Gastrocnemius medialis (tissue), 4 donors: ENCODE measurements around the gene ESYT1. TPM values are rescaled to one million over a fixed set of nuclear protein-coding genes. Genes with fewer than 3 reads are reported as not detected.

Source experiments
- ATAC-seq, 2 donors: fragments of 150-250 bp; one replicate each; pipeline ENCODE4 v1.9.1; 2016
- DNase-seq, 2 donors: peaks; one replicate each; pipeline ENCODE4 v3.0.0-alpha.2; 2019
- H3K27ac ChIP-seq, 4 donors: fragments of 200-600 bp; sonication (generic); 1 replicate in 1 of 4; 2 replicates in 3 of 4; pipeline ENCODE4 v1.5.1; 2016 to 2018; ENCODE audit warnings: mild to moderate bottlenecking in 2 of 4, moderate library complexity in 1 of 4
- H3K27me3 ChIP-seq, 3 donors: fragments of 200-600 bp; sonication (generic) in 2 of 3; 1 replicate in 1 of 3; 2 replicates in 2 of 3; pipeline versions ENCODE4 v1.5.1 to v1.6.0; 2016 to 2019; ENCODE audit warnings: mild to moderate bottlenecking in 1 of 3, moderate library complexity in 1 of 3
- H3K36me3 ChIP-seq, 2 donors: fragments of 200-600 bp; sonication (generic) in 1 of 2; one replicate each; pipeline ENCODE4 v1.5.1; 2017 to 2018
- H3K4me1 ChIP-seq, 2 donors: fragments of 200-600 bp; sonication (generic) in 1 of 2; one replicate each; pipeline ENCODE4 v1.5.1; 2016 to 2017; ENCODE audit warnings: mild to moderate bottlenecking in 2 of 2
- H3K4me3 ChIP-seq, 4 donors: fragments of 200-600 bp; sonication (generic) in 3 of 4; 1 replicate in 1 of 4; 2 replicates in 3 of 4; pipeline ENCODE4 v1.5.1; 2016 to 2019; ENCODE audit warnings: mild to moderate bottlenecking in 2 of 4
- H3K9me3 ChIP-seq, 3 donors: fragments of 200-600 bp; sonication (generic) in 2 of 3; 1 replicate in 1 of 3; 2 replicates in 2 of 3; pipeline ENCODE4 v1.5.1; 2016 to 2019
- POLR2A ChIP-seq, 2 donors: fragments of 450-650 bp; IDR thresholded peaks; one replicate each; pipeline ENCODE4 v1.6.1; 2017; ENCODE audit warnings: antibody characterized with exemption in 2 of 2, mild to moderate bottlenecking in 2 of 2, moderate library complexity in 2 of 2
- in situ Hi-C, 4 donors: fragments of 200-750 bp; cut with MboI; loops; one replicate each; pipeline versions ENCODE4 v1.15.0 to v1.8.0; 2017; ENCODE audit warnings: low sequenced_read_pairs in 4 of 4
- intact Hi-C: fragments of 100-400 bp; cut with DNase I; formaldehyde crosslinking; loops from one replicate; pipeline ENCODE4 v1.15.1; 2023; ENCODE audit warnings: low total_unique reads
- total RNA-seq, 4 donors: library from RNA; depleted of rRNA; stranded (reverse); fragments of >200 nt; gene quantifications; one replicate each; pipeline versions ENCODE4 v1.1.0 to v1.2.3, GENCODE V29; 2016
- TF ChIP-seq, protein P1 (sequence below), 5 experiments: fragments of 450-650 bp in 3 of 5; fragments of 200-600 bp in 2 of 5; sonication (generic) in 2 of 5; IDR thresholded peaks in 4 of 5; conservative IDR thresholded peaks in 1 of 5; 1 replicate in 4 of 5; 2 replicates in 1 of 5; pipeline ENCODE4 v1.5.1; 2016 to 2019; ENCODE audit warnings: antibody characterized with exemption in 5 of 5, mild to moderate bottlenecking in 3 of 5, moderate library complexity in 3 of 5

The ESYT1 gene
- total RNA-seq, 4 donors from 2014 or later = 45.9 to 77.7 (median 62.1) TPM

DNA sequence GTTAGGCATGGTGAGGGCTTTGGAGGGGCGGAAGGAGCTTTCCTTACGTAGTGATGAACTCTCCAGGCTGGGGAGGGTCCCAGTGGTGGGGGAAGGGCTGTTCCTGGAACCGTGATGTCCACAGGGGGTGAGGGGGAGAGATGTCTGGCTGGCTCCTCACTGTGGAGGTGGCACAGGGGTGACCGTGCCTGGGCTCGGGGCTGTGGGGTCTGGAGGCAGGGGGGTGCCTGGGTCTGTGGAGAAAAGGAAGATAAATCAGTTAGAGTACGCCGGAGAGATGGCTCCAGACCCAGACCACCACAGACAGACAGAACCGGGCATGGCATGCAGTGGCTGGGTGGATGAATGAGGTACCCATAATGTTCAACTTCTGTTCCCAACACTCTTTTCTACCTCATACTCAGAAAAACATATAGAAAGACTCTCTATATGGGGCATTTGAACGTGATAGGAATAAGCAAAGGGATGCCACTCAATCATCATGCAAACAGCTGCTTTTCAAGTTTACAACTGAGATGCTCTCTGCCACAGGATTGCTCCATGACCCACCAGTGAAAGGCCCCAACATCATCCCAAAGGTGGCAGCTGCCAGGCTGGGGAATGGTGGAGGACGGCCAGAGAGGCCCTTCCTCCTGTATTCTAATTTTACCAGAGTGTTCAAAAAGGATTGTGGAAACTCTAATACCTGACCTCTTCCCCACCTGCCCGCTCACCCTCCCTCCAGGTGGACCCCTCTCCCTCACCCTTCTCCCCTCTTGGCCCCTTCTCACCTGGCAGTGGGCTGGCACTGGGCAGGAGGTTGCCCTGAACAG lies 35.7 kb downstream of the ESYT1 start:
- ATAC-seq (no peak), DNase-seq (no peak)
- intact Hi-C loops (no loop called here), in situ Hi-C loops (no loop called here)
- Histone ChIP-seq H3K36me3 (peaks cover 0 to 94% of the 10 kb centered on the region in 2 donors), H3K27me3 (no peaks in the 10 kb centered on the region), H3K27ac (peak overlapping the region in 1 of 4 donors; percentile 95), H3K4me1 (peaks cover 28 to 31% of the 10 kb centered on the region in 2 donors), H3K4me3 (no peak overlapping the region), H3K9me3 (no peaks in the 10 kb centered on the region)
- TF ChIP-seq, protein P1, sequence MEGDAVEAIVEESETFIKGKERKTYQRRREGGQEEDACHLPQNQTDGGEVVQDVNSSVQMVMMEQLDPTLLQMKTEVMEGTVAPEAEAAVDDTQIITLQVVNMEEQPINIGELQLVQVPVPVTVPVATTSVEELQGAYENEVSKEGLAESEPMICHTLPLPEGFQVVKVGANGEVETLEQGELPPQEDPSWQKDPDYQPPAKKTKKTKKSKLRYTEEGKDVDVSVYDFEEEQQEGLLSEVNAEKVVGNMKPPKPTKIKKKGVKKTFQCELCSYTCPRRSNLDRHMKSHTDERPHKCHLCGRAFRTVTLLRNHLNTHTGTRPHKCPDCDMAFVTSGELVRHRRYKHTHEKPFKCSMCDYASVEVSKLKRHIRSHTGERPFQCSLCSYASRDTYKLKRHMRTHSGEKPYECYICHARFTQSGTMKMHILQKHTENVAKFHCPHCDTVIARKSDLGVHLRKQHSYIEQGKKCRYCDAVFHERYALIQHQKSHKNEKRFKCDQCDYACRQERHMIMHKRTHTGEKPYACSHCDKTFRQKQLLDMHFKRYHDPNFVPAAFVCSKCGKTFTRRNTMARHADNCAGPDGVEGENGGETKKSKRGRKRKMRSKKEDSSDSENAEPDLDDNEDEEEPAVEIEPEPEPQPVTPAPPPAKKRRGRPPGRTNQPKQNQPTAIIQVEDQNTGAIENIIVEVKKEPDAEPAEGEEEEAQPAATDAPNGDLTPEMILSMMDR (IDR thresholded peaks at IDR 0.05 in 4 of 5, conservative IDR thresholded peaks at IDR 0.05 in 1 of 5) = no peak
- TF ChIP-seq POLR2A (IDR thresholded peaks at IDR 0.05) = no peak

- Histone ChIP-seq H3K36me3 (peaks cover 0 to 100% of the 10 kb centered on the region in 2 donors), H3K27ac (no peak overlapping the region), H3K4me3 (no peak overlapping the region), H3K4me1 (peaks cover 26 to 28% of the 10 kb centered on the region in 2 donors), H3K27me3 (no peaks in the 10 kb centered on the region), H3K9me3 (no peaks in the 10 kb centered on the region)
- TF ChIP-seq POLR2A (IDR thresholded peaks at IDR 0.05) = no peak
- TF ChIP-seq, protein P1 (IDR thresholded peaks at IDR 0.05 in 4 of 5, conservative IDR thresholded peaks at IDR 0.05 in 1 of 5) = no peak
- in situ Hi-C loops = no loop called here
- DNase-seq = no peak
- intact Hi-C loops = no loop called here
- no peak for ATAC-seq
Observed at GRCh38 chr12:56164345-56164729, 36.3 kb downstream of the ESYT1 start.

- H3K27me3 ChIP-seq = no peaks in the 10 kb centered on the region
- intact Hi-C loops = no loop called here
- no peaks in the 10 kb centered on the region for H3K9me3 ChIP-seq
- in situ Hi-C loops = no loop called here
- peak in 1 of 2 donors; percentile 13 for ATAC-seq
- no peak for DNase-seq
- H3K36me3 ChIP-seq = peaks cover 0 to 100% of the 10 kb centered on the region in 2 donors
- H3K4me3 ChIP-seq = no peak overlapping the region
- peaks cover 15 to 18% of the 10 kb centered on the region in 2 donors for H3K4me1 ChIP-seq
- TF ChIP-seq, protein P1 (IDR thresholded peaks at IDR 0.05 in 4 of 5, conservative IDR thresholded peaks at IDR 0.05 in 1 of 5) = no peak
- TF ChIP-seq POLR2A (IDR thresholded peaks at IDR 0.05) = no peak
- peak overlapping the region in 3 of 4 donors; percentile 24 to 64 (median 35) for H3K27ac ChIP-seq
Observed at GRCh38 chr12:56165369-56165768, 37.3 kb downstream of the ESYT1 start.

- in situ Hi-C loops = no loop called here
- no peak for ATAC-seq
Observed at GRCh38 chr12:56169229-56169759, 41.2 kb downstream of the ESYT1 start.

More at GRCh38 chr12:56169229-56169759, 41.2 kb downstream of the ESYT1 start:
- no peaks in the 10 kb centered on the region for H3K27me3 ChIP-seq
- intact Hi-C loops = no loop called here
- no peaks in the 10 kb centered on the region for H3K4me1 ChIP-seq
- DNase-seq = no peak
- H3K9me3 ChIP-seq = no peaks in the 10 kb centered on the region
- no peak overlapping the region for H3K27ac ChIP-seq
- peaks cover 6 to 100% of the 10 kb centered on the region in 2 donors for H3K36me3 ChIP-seq
- H3K4me3 ChIP-seq = no peak overlapping the region
- TF ChIP-seq POLR2A (IDR thresholded peaks at IDR 0.05) = no peak
- TF ChIP-seq, protein P1 (IDR thresholded peaks at IDR 0.05 in 4 of 5, conservative IDR thresholded peaks at IDR 0.05 in 1 of 5) = no peak
